CD14-positive monocyte (primary cell): ENCODE results near the gene ATG4D. TPM values are rescaled to one million over a fixed set of nuclear protein-coding genes. Genes with fewer than 3 reads are reported as not detected.

ENCODE experiments used
- DNase-seq, 3 donors: peaks; one replicate each; pipeline ENCODE4 v3.0.0-alpha.2; 2011 to 2022
- H2AFZ ChIP-seq: 2 replicates; pipeline ENCODE4 v1.6.0; 2012; ENCODE audit warnings: mild to moderate bottlenecking, low read depth, low read length, inconsistent platforms; ENCODE audit not compliant: insufficient read depth, poor library complexity, severe bottlenecking
- H3K27ac ChIP-seq, 2 donors: 1 replicate in 1 of 2; 2 replicates in 1 of 2; pipeline ENCODE4 v1.5.1; 2012 to 2013; ENCODE audit warnings: low read length in 2 of 2, control low read depth in 1 of 2, inconsistent platforms in 1 of 2, low read depth in 1 of 2, mild to moderate bottlenecking in 1 of 2
- H3K27me3 ChIP-seq, 2 donors: one replicate each; pipeline versions ENCODE4 v1.6.0 to v1.6.1; 2011 to 2013; ENCODE audit warnings: low read length in 2 of 2; ENCODE audit not compliant: control insufficient read depth in 2 of 2, insufficient read depth in 2 of 2
- H3K36me3 ChIP-seq, 2 donors: replicated peaks in 1 of 2; 1 replicate in 1 of 2; 2 replicates in 1 of 2; pipeline versions ENCODE4 v1.5.1 to v1.6.1; 2012 to 2013; ENCODE audit warnings: low read length in 2 of 2, control low read depth in 1 of 2, inconsistent platforms in 1 of 2, mild to moderate bottlenecking in 1 of 2; ENCODE audit not compliant: insufficient read depth in 2 of 2, control insufficient read depth in 1 of 2
- H3K4me1 ChIP-seq, 2 donors: 1 replicate in 1 of 2; 2 replicates in 1 of 2; pipeline versions ENCODE4 v1.5.1 to v1.6.1; 2012 to 2013; ENCODE audit warnings: low read length in 2 of 2, control low read depth in 1 of 2, inconsistent platforms in 1 of 2, mild to moderate bottlenecking in 1 of 2, moderate library complexity in 1 of 2; ENCODE audit not compliant: insufficient read depth in 2 of 2, control insufficient read depth in 1 of 2
- H3K4me2 ChIP-seq: replicated peaks from 2 replicates; pipeline ENCODE3; 2012; ENCODE audit warnings: low read length, moderate library complexity, mild to moderate bottlenecking; ENCODE audit not compliant: poor library complexity, severe bottlenecking; ENCODE audit errors: extremely low read depth
- H3K4me3 ChIP-seq, 3 experiments: fragments of 200-600 bp in 1 of 3; sonication (generic) in 1 of 3; replicated peaks in 1 of 3; 1 replicate in 2 of 3; 2 replicates in 1 of 3; pipeline ENCODE4 v1.5.1; 2011 to 2013; ENCODE audit warnings: low read length in 3 of 3, mild to moderate bottlenecking in 3 of 3, control low read depth in 2 of 3, low read depth in 2 of 3, inconsistent platforms in 1 of 3, moderate library complexity in 1 of 3
- H3K79me2 ChIP-seq: 2 replicates; pipeline ENCODE4 v1.6.0; 2012; ENCODE audit warnings: mild to moderate bottlenecking, control low read depth, inconsistent platforms, low read length, moderate library complexity; ENCODE audit not compliant: insufficient read depth
- H3K9ac ChIP-seq: 2 replicates; pipeline ENCODE4 v1.6.0; 2017; ENCODE audit warnings: low read length, mild to moderate bottlenecking; ENCODE audit not compliant: insufficient read depth, poor library complexity, severe bottlenecking
- H3K9me3 ChIP-seq, 2 donors: replicated peaks in 1 of 2; 1 replicate in 1 of 2; 2 replicates in 1 of 2; pipeline versions ENCODE4 v1.5.1 to v1.6.1; 2012 to 2013; ENCODE audit warnings: low read length in 2 of 2, control low read depth in 1 of 2; ENCODE audit not compliant: control insufficient read depth in 1 of 2, insufficient read depth in 1 of 2
- H4K20me1 ChIP-seq: 2 replicates; pipeline ENCODE4 v1.6.0; 2012; ENCODE audit warnings: mild to moderate bottlenecking, low read length, control low read depth, moderate library complexity; ENCODE audit not compliant: insufficient read depth
- H3K27ac Mint-ChIP-seq, 7 donors: one replicate each; pipeline ENCODE4 v1.8.0; 2020; ENCODE audit warnings: mild to moderate bottlenecking in 7 of 7, mixed read lengths in 7 of 7, moderate library complexity in 6 of 7, inconsistent platforms in 2 of 7
- H3K27me3 Mint-ChIP-seq, 3 donors: one replicate each; pipeline ENCODE4 v1.8.0; 2021 to 2022; ENCODE audit warnings: low read depth in 3 of 3, mild to moderate bottlenecking in 3 of 3, mixed read lengths in 3 of 3, moderate library complexity in 3 of 3, inconsistent platforms in 1 of 3
- H3K36me3 Mint-ChIP-seq, 2 donors: one replicate each; pipeline ENCODE4 v1.8.0; 2020; ENCODE audit warnings: mixed read lengths in 2 of 2, inconsistent platforms in 1 of 2, mild to moderate bottlenecking in 1 of 2
- H3K4me1 Mint-ChIP-seq: one replicate; pipeline ENCODE4 v1.8.0; 2020; ENCODE audit warnings: mild to moderate bottlenecking, mixed read lengths
- H3K4me3 Mint-ChIP-seq, 2 donors: one replicate each; pipeline ENCODE4 v1.8.0; 2020; ENCODE audit warnings: mild to moderate bottlenecking in 2 of 2, mixed read lengths in 2 of 2, moderate library complexity in 1 of 2
- H3K9me3 Mint-ChIP-seq, 7 donors: one replicate each; pipeline ENCODE4 v1.8.0; 2020 to 2022; ENCODE audit warnings: mixed read lengths in 7 of 7, mild to moderate bottlenecking in 6 of 7, moderate library complexity in 6 of 7, inconsistent platforms in 2 of 7
- CTCF ChIP-seq: fragments of 200-600 bp; IDR thresholded peaks from one replicate; pipeline ENCODE4 v1.8.0; 2022; ENCODE audit warnings: antibody characterized with exemption, mild to moderate bottlenecking
- WGBS: methylation state at CpG from one replicate; pipeline ENCODE4 v1.1.5; 2013; ENCODE audit warnings: missing lambda C conversion rate; ENCODE audit not compliant: insufficient coverage; 5-methylcytosine and 5-hydroxymethylcytosine counted together
- intact Hi-C, 2 donors: fragments of 100-400 bp; cut with micrococcal nuclease; formaldehyde crosslinking; loops; one replicate each; pipeline versions ENCODE4 v1.15.0 to v1.15.1; 2023
- polyA plus RNA-seq, 3 donors: library from polyadenylated mRNA; depleted of rRNA in 1 of 3; unstranded in 2 of 3; stranded (reverse) in 1 of 3; fragments of 300-500 nt in 2 of 3; fragments of >200 nt in 1 of 3; fragmentation: Illumina TruSeq in 2 of 3; gene quantifications; 1 replicate in 2 of 3; 2 replicates in 1 of 3; pipeline ENCODE4 v1.2.3, GENCODE V29; 2012 to 2021

The ATG4D gene
- polyA plus RNA-seq, 3 donors, result 10.7 to 52.8 (median 11.9) TPM

GRCh38 chr19:10582091-10582490 lies 38.4 kb downstream of the ATG4D start:
- Histone ChIP-seq H3K36me3 (no peaks in the 10 kb centered on the region), H3K27ac (no peak overlapping the region), H4K20me1 (no peaks in the 10 kb centered on the region), H3K4me2 (no peak overlapping the region), H3K27me3 (peaks cover 0 to 3% of the 10 kb centered on the region in 2 donors), H3K9me3 (no peaks in the 10 kb centered on the region), H3K4me3 (no peak overlapping the region), H2AFZ (no peak overlapping the region), H3K4me1 (peaks cover 0 to 3% of the 10 kb centered on the region in 2 donors), H3K79me2 (no peaks in the 10 kb centered on the region), H3K9ac (no peak overlapping the region)
- Mint-ChIP-seq H3K27ac (no peak overlapping the region), H3K27me3 (peaks cover 4 to 16% (median 11%) of the 10 kb centered on the region in 3 donors), H3K4me3 (no peak overlapping the region), H3K9me3 (no peaks in the 10 kb centered on the region), H3K36me3 (no peaks in the 10 kb centered on the region), H3K4me1 (peaks cover 16% of the 10 kb centered on the region)
- no peak for DNase-seq
- 94% methylated on average over 9 of the region's 13 CpGs for WGBS
- intact Hi-C loops, result no loop called here
- TF ChIP-seq CTCF, result no peak

GRCh38 chr19:10583036-10583776 lies 39.5 kb downstream of the ATG4D start:
- Histone ChIP-seq H3K4me2 (no peak overlapping the region), H2AFZ (no peak overlapping the region), H3K4me1 (peaks cover 0 to 3% of the 10 kb centered on the region in 2 donors), H4K20me1 (no peaks in the 10 kb centered on the region), H3K9ac (no peak overlapping the region), H3K27me3 (peaks cover 2 to 13% of the 10 kb centered on the region in 2 donors), H3K27ac (no peak overlapping the region), H3K9me3 (no peaks in the 10 kb centered on the region), H3K4me3 (no peak overlapping the region), H3K36me3 (no peaks in the 10 kb centered on the region), H3K79me2 (no peaks in the 10 kb centered on the region)
- peaks cover 12 to 25% (median 18%) of the 10 kb centered on the region in 3 donors for H3K27me3 Mint-ChIP-seq
- peaks cover 16% of the 10 kb centered on the region for H3K4me1 Mint-ChIP-seq
- peaks cover 0 to 4% (median 3%) of the 10 kb centered on the region in 7 donors for H3K9me3 Mint-ChIP-seq
- intact Hi-C loops, result no loop called here
- no peak overlapping the region for H3K4me3 Mint-ChIP-seq
- WGBS, result 100% methylated on average over 2 of the region's 9 CpGs
- no peak for DNase-seq
- no peak for TF ChIP-seq CTCF
- no peak overlapping the region for H3K27ac Mint-ChIP-seq
- H3K36me3 Mint-ChIP-seq, result peaks cover 0 to 6% of the 10 kb centered on the region in 2 donors
